Measurements from ENCODE around the gene SLC10A4. TPM values are rescaled to one million over a fixed set of nuclear protein-coding genes. Genes with fewer than 3 reads are reported as not detected.
"Not testable (repeated sequence)": the region's sequence is repeated elsewhere in the genome, so short reads cannot be mapped to it uniquely, and the experiment has no call there.

The SLC10A4 gene, protein sequence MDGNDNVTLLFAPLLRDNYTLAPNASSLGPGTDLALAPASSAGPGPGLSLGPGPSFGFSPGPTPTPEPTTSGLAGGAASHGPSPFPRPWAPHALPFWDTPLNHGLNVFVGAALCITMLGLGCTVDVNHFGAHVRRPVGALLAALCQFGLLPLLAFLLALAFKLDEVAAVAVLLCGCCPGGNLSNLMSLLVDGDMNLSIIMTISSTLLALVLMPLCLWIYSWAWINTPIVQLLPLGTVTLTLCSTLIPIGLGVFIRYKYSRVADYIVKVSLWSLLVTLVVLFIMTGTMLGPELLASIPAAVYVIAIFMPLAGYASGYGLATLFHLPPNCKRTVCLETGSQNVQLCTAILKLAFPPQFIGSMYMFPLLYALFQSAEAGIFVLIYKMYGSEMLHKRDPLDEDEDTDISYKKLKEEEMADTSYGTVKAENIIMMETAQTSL
- total RNA-seq (ENCODE audit: unreplicated experiment), result 7.1 TPM
- long read RNA-seq, transcript SLC10A4-201 (3 exons, 1,790 nt), result major isoform, 7 of 8 reads
- long read RNA-seq, partial matches to known transcripts, result 1 of 8 reads
- long read RNA-seq, other reads (novel, unspliced or antisense), result 0 of 8 reads

DNA sequence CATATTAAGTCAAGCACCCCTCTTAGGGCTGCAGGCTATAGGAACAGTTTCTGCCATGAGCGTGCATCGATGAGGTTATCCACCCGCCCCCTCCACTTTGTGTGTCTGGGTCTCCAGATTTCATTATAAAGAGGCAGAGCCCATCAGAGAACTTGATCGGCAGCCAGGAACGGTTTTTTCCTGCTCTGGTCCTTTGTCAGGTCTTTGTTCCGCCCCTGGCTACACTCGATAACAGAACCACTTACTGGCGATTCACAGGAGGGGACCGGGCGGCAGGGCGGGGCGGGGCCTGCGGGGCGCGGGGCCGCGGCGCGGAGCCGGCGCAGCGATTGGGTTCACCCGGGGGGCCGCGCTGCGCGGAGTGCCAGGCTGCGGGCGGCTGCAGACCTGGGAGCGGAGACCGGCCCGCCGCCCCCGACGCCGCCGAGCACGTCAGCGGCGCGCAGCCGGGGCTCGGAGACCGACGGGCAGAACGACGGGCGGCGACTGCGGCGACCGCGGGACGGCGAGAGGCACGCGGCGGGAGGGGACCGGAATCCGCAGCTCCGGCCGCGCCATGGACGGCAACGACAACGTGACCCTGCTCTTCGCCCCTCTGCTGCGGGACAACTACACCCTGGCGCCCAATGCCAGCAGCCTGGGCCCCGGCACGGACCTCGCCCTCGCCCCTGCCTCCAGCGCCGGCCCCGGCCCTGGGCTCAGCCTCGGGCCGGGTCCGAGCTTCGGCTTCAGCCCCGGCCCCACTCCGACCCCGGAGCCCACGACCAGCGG lies at the start of gene SLC10A4:
Gene SLC10A4 (plus strand): TSS at position 338 of the 771 bp plus-strand sequence. CDS start 219 bp downstream, at position 557.
- peak within 1 kb of the TSS; percentile 52 for H3K27ac Mint-ChIP-seq (ENCODE audit: unreplicated experiment)
- H3K4me3 Mint-ChIP-seq (ENCODE audit: unreplicated experiment), result peak within 1 kb of the TSS; percentile 81
- no peaks in the 10 kb centered on the region for H3K4me1 Mint-ChIP-seq (ENCODE audit: low read depth, unreplicated experiment)
- TF ChIP-seq, protein P1, sequence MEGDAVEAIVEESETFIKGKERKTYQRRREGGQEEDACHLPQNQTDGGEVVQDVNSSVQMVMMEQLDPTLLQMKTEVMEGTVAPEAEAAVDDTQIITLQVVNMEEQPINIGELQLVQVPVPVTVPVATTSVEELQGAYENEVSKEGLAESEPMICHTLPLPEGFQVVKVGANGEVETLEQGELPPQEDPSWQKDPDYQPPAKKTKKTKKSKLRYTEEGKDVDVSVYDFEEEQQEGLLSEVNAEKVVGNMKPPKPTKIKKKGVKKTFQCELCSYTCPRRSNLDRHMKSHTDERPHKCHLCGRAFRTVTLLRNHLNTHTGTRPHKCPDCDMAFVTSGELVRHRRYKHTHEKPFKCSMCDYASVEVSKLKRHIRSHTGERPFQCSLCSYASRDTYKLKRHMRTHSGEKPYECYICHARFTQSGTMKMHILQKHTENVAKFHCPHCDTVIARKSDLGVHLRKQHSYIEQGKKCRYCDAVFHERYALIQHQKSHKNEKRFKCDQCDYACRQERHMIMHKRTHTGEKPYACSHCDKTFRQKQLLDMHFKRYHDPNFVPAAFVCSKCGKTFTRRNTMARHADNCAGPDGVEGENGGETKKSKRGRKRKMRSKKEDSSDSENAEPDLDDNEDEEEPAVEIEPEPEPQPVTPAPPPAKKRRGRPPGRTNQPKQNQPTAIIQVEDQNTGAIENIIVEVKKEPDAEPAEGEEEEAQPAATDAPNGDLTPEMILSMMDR (IDR thresholded peaks at IDR 0.05; ENCODE audit: partially characterized antibody, unreplicated experiment), result no peak
- H3K27me3 Mint-ChIP-seq (ENCODE audit: unreplicated experiment), result peaks cover 21% of the 10 kb centered on the region
- peak; percentile 73 for DNase-seq
- H3K9me3 Mint-ChIP-seq (ENCODE audit: unreplicated experiment), result peaks cover 3% of the 10 kb centered on the region
- peaks cover 18% of the 10 kb centered on the region for H3K36me3 Mint-ChIP-seq (ENCODE audit: unreplicated experiment)

DNA sequence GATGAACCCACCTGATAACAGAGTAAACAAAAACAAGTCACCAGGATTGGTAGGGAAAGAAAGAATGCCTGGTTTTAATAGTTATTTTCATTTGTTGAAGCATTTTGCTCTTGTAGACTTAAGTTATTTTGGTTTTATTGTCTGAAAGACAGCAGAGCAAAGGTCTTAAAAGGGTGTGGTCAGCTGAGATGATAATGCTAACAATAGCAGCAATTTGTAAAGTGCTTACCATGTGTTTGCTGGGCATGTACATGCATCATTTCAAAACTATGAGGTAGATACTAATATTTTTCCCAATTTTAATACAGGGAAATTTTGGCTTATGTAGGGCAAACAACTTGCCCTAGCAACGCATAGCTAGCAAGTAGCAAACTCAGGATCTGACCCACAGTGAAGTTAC lies 46.8 kb upstream of the SLC10A4 start:
- TF ChIP-seq, protein P1 (IDR thresholded peaks at IDR 0.05; ENCODE audit: partially characterized antibody, unreplicated experiment), result no peak
- no peak overlapping the region for H3K27ac Mint-ChIP-seq (ENCODE audit: unreplicated experiment)
- no peaks in the 10 kb centered on the region for H3K9me3 Mint-ChIP-seq (ENCODE audit: unreplicated experiment)
- H3K27me3 Mint-ChIP-seq (ENCODE audit: unreplicated experiment), result peaks cover 3% of the 10 kb centered on the region
- no peak overlapping the region for H3K4me3 Mint-ChIP-seq (ENCODE audit: unreplicated experiment)
- no peaks in the 10 kb centered on the region for H3K36me3 Mint-ChIP-seq (ENCODE audit: unreplicated experiment)
- peaks cover 7% of the 10 kb centered on the region for H3K4me1 Mint-ChIP-seq (ENCODE audit: low read depth, unreplicated experiment)
- DNase-seq, result no peak

DNA sequence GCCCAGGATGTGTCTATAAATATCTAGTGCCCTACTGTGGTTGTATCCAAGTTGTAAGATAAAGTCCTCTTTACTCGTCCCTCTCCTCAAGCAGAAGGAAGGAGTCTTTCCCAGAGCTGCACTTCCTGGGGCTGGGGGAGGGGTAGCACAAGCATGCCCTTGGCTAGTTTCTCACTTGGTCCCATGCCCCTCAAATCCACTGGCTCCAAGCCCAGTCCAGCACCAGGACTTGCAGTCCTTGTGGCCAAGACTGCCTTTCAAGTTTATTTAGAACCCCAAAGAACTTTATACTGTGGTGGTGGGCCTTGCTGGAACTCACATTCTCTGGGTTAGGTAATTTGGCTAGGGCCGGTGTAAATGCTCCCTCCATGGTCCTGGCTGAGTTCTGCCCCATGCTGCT lies 43.2 kb upstream of the SLC10A4 start:
- no peak overlapping the region for H3K27ac Mint-ChIP-seq (ENCODE audit: unreplicated experiment)
- DNase-seq, result no peak

DNA sequence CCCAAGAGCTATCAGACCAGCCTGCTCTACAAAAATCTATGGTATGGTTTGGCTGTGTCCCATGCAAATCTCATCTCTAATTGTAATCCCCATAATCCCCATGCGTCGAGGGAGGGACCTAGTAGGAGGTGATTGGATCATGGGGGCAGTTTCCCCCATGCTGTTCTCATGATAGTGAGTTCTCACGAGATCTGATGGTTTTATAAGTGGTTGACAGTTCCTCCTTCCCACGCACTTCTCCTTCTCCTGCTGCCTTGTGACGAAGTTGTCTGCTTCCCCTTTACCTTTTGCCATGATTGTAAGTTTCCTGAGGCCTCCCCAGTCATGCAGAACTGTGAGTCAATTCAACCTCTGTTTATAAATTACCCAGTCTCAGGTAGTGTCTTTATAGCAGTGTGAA lies 42.2 kb upstream of the SLC10A4 start:
- not testable (repeated sequence) for H3K9me3 Mint-ChIP-seq (ENCODE audit: unreplicated experiment); H3K27ac Mint-ChIP-seq (ENCODE audit: unreplicated experiment); H3K27me3 Mint-ChIP-seq (ENCODE audit: unreplicated experiment); H3K36me3 Mint-ChIP-seq (ENCODE audit: unreplicated experiment); H3K4me3 Mint-ChIP-seq (ENCODE audit: unreplicated experiment); DNase-seq; H3K4me1 Mint-ChIP-seq (ENCODE audit: low read depth, unreplicated experiment)

More for the DNA sequence above, 43.2 kb upstream of the SLC10A4 start:
- TF ChIP-seq, protein P1 (IDR thresholded peaks at IDR 0.05; ENCODE audit: partially characterized antibody, unreplicated experiment), result no peak
- H3K36me3 Mint-ChIP-seq (ENCODE audit: unreplicated experiment), result no peaks in the 10 kb centered on the region
- H3K9me3 Mint-ChIP-seq (ENCODE audit: unreplicated experiment), result no peaks in the 10 kb centered on the region
- peaks cover 1% of the 10 kb centered on the region for H3K4me1 Mint-ChIP-seq (ENCODE audit: low read depth, unreplicated experiment)
- no peak overlapping the region for H3K4me3 Mint-ChIP-seq (ENCODE audit: unreplicated experiment)
- H3K27me3 Mint-ChIP-seq (ENCODE audit: unreplicated experiment), result no peaks in the 10 kb centered on the region

DNA sequence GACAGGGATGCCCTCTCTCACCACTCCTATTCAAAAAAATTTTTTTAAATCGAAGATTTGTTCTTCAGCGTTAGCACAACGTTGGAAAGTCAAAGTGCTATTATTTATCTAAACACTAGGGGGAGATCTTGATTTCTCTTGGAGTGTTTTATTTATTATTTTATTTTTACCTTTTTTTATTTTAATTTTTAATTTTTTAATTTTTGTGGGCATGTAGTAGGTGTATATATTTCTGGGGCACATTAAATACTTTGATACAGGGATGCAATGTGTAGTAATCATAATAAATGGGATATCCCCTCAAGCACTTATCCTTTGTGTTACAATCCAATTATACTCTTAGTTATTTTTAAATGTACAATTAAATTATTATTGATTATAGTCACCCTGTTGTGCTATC lies 37.4 kb upstream of the SLC10A4 start:
- H3K4me1 Mint-ChIP-seq (ENCODE audit: low read depth, unreplicated experiment), result peaks cover 1% of the 10 kb centered on the region
- peaks cover 2% of the 10 kb centered on the region for H3K9me3 Mint-ChIP-seq (ENCODE audit: unreplicated experiment)
- no peak overlapping the region for H3K4me3 Mint-ChIP-seq (ENCODE audit: unreplicated experiment)
- H3K27ac Mint-ChIP-seq (ENCODE audit: unreplicated experiment), result no peak overlapping the region
- no peak for DNase-seq
- TF ChIP-seq, protein P1 (IDR thresholded peaks at IDR 0.05; ENCODE audit: partially characterized antibody, unreplicated experiment), result peak; percentile 78
- H3K27me3 Mint-ChIP-seq (ENCODE audit: unreplicated experiment), result no peaks in the 10 kb centered on the region
- H3K36me3 Mint-ChIP-seq (ENCODE audit: unreplicated experiment), result no peaks in the 10 kb centered on the region
